MCF 10A (cell line): ENCODE data around the gene OSBP2. TPM values are rescaled to one million over a fixed set of nuclear protein-coding genes. Genes with fewer than 3 reads are reported as not detected.

Experiments used
- microRNA-seq: library from miRNA; unstranded; fragments of <30 nt; microRNA quantifications from one replicate; pipeline ENCODE4 v1.2.0, GENCODE V29; 2022
- total RNA-seq: library from RNA; stranded (reverse); gene quantifications from 2 replicates; pipeline ENCODE4 v1.2.3, GENCODE V29; 2022

OSBP2 gene
- total RNA-seq, 1 experiment from 2014 or later, result 276 TPM

Small RNA genes within 50 kb of the gene (microRNA-seq; reads per million reads assigned to microRNA genes)
- gene MIR3200, result 5.3 reads per million, percentile 37 among the genes with 10 or more reads in this experiment

Other genes starting within 250 kb of the OSBP2 start
- gene SEC14L3, start 222.9 kb upstream of the OSBP2 start, total RNA-seq, result not detected in 2 replicates
- not detected in 2 replicates for gene SEC14L4, start 189.2 kb upstream of the OSBP2 start, total RNA-seq
- not detected in 2 replicates for gene SEC14L6, start 148.1 kb upstream of the OSBP2 start, total RNA-seq
- gene GAL3ST1, start 120.2 kb upstream of the OSBP2 start, total RNA-seq, result not detected in 2 replicates
- gene PES1, start 103.0 kb upstream of the OSBP2 start, total RNA-seq, result 114 and 145 TPM in 2 replicates
- gene TCN2, start 87.7 kb upstream of the OSBP2 start, total RNA-seq, result 1.2 and 1.4 TPM in 2 replicates
- gene SLC35E4, start 59.1 kb upstream of the OSBP2 start, total RNA-seq, result 2.9 and 3.4 TPM in 2 replicates
- gene DUSP18, start 27.0 kb upstream of the OSBP2 start, total RNA-seq, result 5.6 and 6.5 TPM in 2 replicates